ENCODE data around the gene RDM1.

- no peak for TF ChIP-seq GATA2 (IDR thresholded peaks at IDR 0.05; ENCODE audit: low read depth, low read length)
- TF ChIP-seq GATA3 (IDR thresholded peaks at IDR 0.05; ENCODE audit: low read depth, low read length) = no peak
Measured at GRCh38 chr17:35927714-35928113, 2.9 kb downstream of the RDM1 start.

Measured in SH-SY5Y (cell line).